ENCODE data around the gene AP1M2.

The AP1M2 gene

DNA sequence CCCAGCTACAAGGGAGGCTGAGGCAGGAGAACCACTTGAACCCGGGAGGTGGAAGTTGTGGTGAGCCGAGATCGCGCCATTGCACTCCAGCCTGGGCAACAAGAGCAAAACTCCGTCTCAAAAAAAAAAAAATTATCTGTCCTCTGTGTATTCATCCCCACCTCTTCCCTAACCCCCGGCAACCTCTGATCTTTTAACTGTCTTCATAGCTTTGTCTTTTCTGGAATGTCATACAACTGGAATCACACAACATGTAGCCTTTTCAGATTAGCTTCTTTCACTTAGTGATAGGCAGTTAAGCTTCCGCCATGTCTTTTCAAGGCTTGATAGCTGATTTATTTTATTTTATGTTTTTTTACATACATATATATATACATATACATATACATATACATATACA is 61.5 kb downstream of the AP1M2 start:
- no peak overlapping the region for H3K9ac ChIP-seq (ENCODE audit: low read length)
- H3K9me3 ChIP-seq (ENCODE audit: low read length), result no peaks in the 10 kb centered on the region
- H3K4me3 ChIP-seq (ENCODE audit: low read depth in 1 of 2, low read length in 2 of 2), result no peak overlapping the region
- H3K36me3 ChIP-seq (ENCODE audit: insufficient read depth, low read length), result no peaks in the 10 kb centered on the region
- H3K27ac ChIP-seq (ENCODE audit: low read depth, low read length), result no peak overlapping the region
- no peaks in the 10 kb centered on the region for H3K4me1 ChIP-seq (ENCODE audit: insufficient read depth, low read length)
- no peaks in the 10 kb centered on the region for H3K27me3 ChIP-seq (ENCODE audit: control insufficient read depth in 1 of 2, insufficient read depth in 2 of 2, low read length in 2 of 2)

DNA sequence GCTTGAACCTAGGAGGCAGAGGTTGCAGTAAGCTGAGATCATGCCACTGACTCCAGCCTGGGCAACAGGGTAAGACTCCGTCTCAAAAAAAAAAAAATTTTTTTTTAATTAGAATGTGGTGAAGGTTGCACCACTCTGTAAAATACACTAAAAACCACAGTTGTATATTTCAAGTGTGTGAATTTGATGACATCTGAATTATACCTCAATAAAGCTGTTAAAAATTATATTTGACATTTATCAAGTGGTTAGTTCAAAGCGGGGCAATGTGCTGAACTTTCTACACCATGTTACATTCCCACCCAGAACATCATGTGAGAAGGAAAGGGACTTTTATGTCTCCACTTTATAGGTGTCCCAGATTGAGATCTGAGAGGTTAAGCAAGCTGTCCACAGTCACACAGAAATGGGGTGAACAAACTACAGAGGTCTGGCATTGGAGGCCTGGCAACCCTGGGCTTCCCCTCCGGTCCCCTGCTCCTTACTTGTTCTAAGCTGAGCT is 63.9 kb downstream of the AP1M2 start:
- Histone ChIP-seq H3K9ac (ENCODE audit: low read length) (no peak overlapping the region), H3K4me3 (ENCODE audit: low read depth in 1 of 2, low read length in 2 of 2) (no peak overlapping the region), H3K4me1 (ENCODE audit: insufficient read depth, low read length) (no peaks in the 10 kb centered on the region), H3K9me3 (ENCODE audit: low read length) (no peaks in the 10 kb centered on the region), H3K36me3 (ENCODE audit: insufficient read depth, low read length) (no peaks in the 10 kb centered on the region), H3K27me3 (ENCODE audit: control insufficient read depth in 1 of 2, insufficient read depth in 2 of 2, low read length in 2 of 2) (peaks cover 17 to 18% of the 10 kb centered on the region in 2 donors), H3K27ac (ENCODE audit: low read depth, low read length) (no peak overlapping the region)
